Nephron (organoid): ENCODE measurements around the gene RHOXF1.
"Not testable (repeated sequence)": the region's sequence is repeated elsewhere in the genome, so short reads cannot be mapped to it uniquely, and the experiment has no call there.

Experiments
- H3K27ac Mint-ChIP-seq, 3 experiments: 2 replicates each; pipeline ENCODE4 v1.8.0; 2020; ENCODE audit warnings: mixed read lengths in 3 of 3, mild to moderate bottlenecking in 2 of 3, moderate library complexity in 1 of 3
- H3K27me3 Mint-ChIP-seq: 2 replicates; pipeline ENCODE4 v1.8.0; 2021; ENCODE audit warnings: low read depth, mild to moderate bottlenecking, moderate library complexity, mixed read lengths
- H3K36me3 Mint-ChIP-seq: 2 replicates; pipeline ENCODE4 v1.8.0; 2020; ENCODE audit warnings: low read depth, mixed read lengths
- H3K4me1 Mint-ChIP-seq: 2 replicates; pipeline ENCODE4 v1.8.0; 2020; ENCODE audit warnings: mixed read lengths
- H3K4me3 Mint-ChIP-seq, 3 experiments: 2 replicates each; pipeline ENCODE4 v1.8.0; 2020; ENCODE audit warnings: mild to moderate bottlenecking in 3 of 3, mixed read lengths in 3 of 3, moderate library complexity in 2 of 3
- H3K9me3 Mint-ChIP-seq: 2 replicates; pipeline ENCODE4 v1.8.0; 2020; ENCODE audit warnings: mixed read lengths
- CTCF ChIP-seq, 3 experiments: fragments of 200-600 bp; sonication (generic); IDR thresholded peaks; one replicate each; pipeline ENCODE4 v1.5.0; 2021; ENCODE audit warnings: antibody characterized with exemption in 3 of 3; ENCODE audit not compliant: unreplicated experiment in 3 of 3

The RHOXF1 gene

GRCh38 chrX:120144178-120144844 is 28.6 kb upstream of the RHOXF1 start:
- Mint-ChIP-seq H3K27ac (peak overlapping the region; percentile 91 to 94 (median 93)), H3K9me3 (peaks cover 36% of the 10 kb centered on the region), H3K4me1 (peaks cover 27% of the 10 kb centered on the region), H3K4me3 (peak overlapping the region; percentile 57 to 75 (median 63)), H3K36me3 (peaks cover 12% of the 10 kb centered on the region), H3K27me3 (peaks cover 3% of the 10 kb centered on the region)
- TF ChIP-seq CTCF (IDR thresholded peaks at IDR 0.05; ENCODE audit: unreplicated experiment in 3 of 3), result no peak

GRCh38 chrX:120140293-120140981 is 24.7 kb upstream of the RHOXF1 start:
- TF ChIP-seq CTCF (IDR thresholded peaks at IDR 0.05; ENCODE audit: unreplicated experiment in 3 of 3), result no peak
- H3K4me3 Mint-ChIP-seq, result no peak overlapping the region

GRCh38 chrX:120137439-120137838 is 21.7 kb upstream of the RHOXF1 start:
- TF ChIP-seq CTCF (IDR thresholded peaks at IDR 0.05; ENCODE audit: unreplicated experiment in 3 of 3), result no peak
- Mint-ChIP-seq H3K27ac (no peak overlapping the region), H3K9me3 (peaks cover 3% of the 10 kb centered on the region), H3K36me3 (no peaks in the 10 kb centered on the region), H3K4me3 (no peak overlapping the region), H3K27me3 (no peaks in the 10 kb centered on the region), H3K4me1 (no peaks in the 10 kb centered on the region)

More at GRCh38 chrX:120140293-120140981, 24.7 kb upstream of the RHOXF1 start:
- Mint-ChIP-seq H3K9me3 (peaks cover 4% of the 10 kb centered on the region), H3K27ac (no peak overlapping the region), H3K27me3 (peaks cover 3% of the 10 kb centered on the region), H3K36me3 (no peaks in the 10 kb centered on the region), H3K4me1 (peaks cover 8% of the 10 kb centered on the region)

- no peak for TF ChIP-seq CTCF (IDR thresholded peaks at IDR 0.05; ENCODE audit: unreplicated experiment in 3 of 3)
- Mint-ChIP-seq H3K9me3 (peaks cover 3% of the 10 kb centered on the region), H3K36me3 (no peaks in the 10 kb centered on the region), H3K27ac (no peak overlapping the region), H3K27me3 (no peaks in the 10 kb centered on the region), H3K4me1 (no peaks in the 10 kb centered on the region), H3K4me3 (no peak overlapping the region)
These were observed 21.1 kb upstream of the RHOXF1 start for GRCh38 chrX:120136840-120137239.

- no peaks in the 10 kb centered on the region for H3K36me3 Mint-ChIP-seq
- peaks cover 3% of the 10 kb centered on the region for H3K9me3 Mint-ChIP-seq
- H3K27me3 Mint-ChIP-seq, result no peaks in the 10 kb centered on the region
- no peak overlapping the region for H3K4me3 Mint-ChIP-seq
- TF ChIP-seq CTCF (IDR thresholded peaks at IDR 0.05; ENCODE audit: unreplicated experiment in 3 of 3), result no peak
- no peak overlapping the region for H3K27ac Mint-ChIP-seq
- H3K4me1 Mint-ChIP-seq, result no peaks in the 10 kb centered on the region
These were observed 20.4 kb upstream of the RHOXF1 start for GRCh38 chrX:120136128-120136527.

- not testable (repeated sequence) for H3K4me1 Mint-ChIP-seq, H3K4me3 Mint-ChIP-seq, H3K9me3 Mint-ChIP-seq, H3K27ac Mint-ChIP-seq, H3K36me3 Mint-ChIP-seq, H3K27me3 Mint-ChIP-seq
These were observed 12.7 kb upstream of the RHOXF1 start for GRCh38 chrX:120128306-120128846.
